GM19193 (cell line): ENCODE results near the gene PRDM12.

ENCODE experiments used
- POLR2A ChIP-seq: IDR thresholded peaks from 4 replicates; pipeline ENCODE4 v1.6.1; 2011; ENCODE audit not compliant: insufficient read depth, insufficient read length; ENCODE audit errors: extremely low read depth

Gene PRDM12

GRCh38 chr9:130664251-130665028, at the start of gene PRDM12:
PRDM12 (plus strand) TSS chr9:130664594; CDS start chr9:130664654, 60 bp downstream.
- TF ChIP-seq POLR2A: no peak

GRCh38 chr9:130616451-130616850, 47.9 kb upstream of the PRDM12 start:
- TF ChIP-seq POLR2A: no peak

GRCh38 chr9:130623466-130623865, 40.9 kb upstream of the PRDM12 start:
- no peak for TF ChIP-seq POLR2A

GRCh38 chr9:130624154-130624553, 40.2 kb upstream of the PRDM12 start:
- no peak for TF ChIP-seq POLR2A

- no peak for TF ChIP-seq POLR2A
These were observed 38.0 kb upstream of the PRDM12 start for GRCh38 chr9:130626249-130626996.

- TF ChIP-seq POLR2A: no peak
These were observed 37.3 kb upstream of the PRDM12 start for GRCh38 chr9:130627051-130627450.

GRCh38 chr9:130627896-130628792, 36.2 kb upstream of the PRDM12 start:
- no peak for TF ChIP-seq POLR2A

GRCh38 chr9:130629443-130630070, 34.8 kb upstream of the PRDM12 start:
- TF ChIP-seq POLR2A: no peak

- no peak for TF ChIP-seq POLR2A
These were observed 34.3 kb upstream of the PRDM12 start for GRCh38 chr9:130630071-130630450.

- TF ChIP-seq POLR2A: no peak
These were observed 33.7 kb upstream of the PRDM12 start for GRCh38 chr9:130630506-130631330.

GRCh38 chr9:130631331-130632080, 32.9 kb upstream of the PRDM12 start:
- no peak for TF ChIP-seq POLR2A

GRCh38 chr9:130632081-130632710, 32.2 kb upstream of the PRDM12 start:
- no peak for TF ChIP-seq POLR2A

GRCh38 chr9:130632841-130633240, 31.6 kb upstream of the PRDM12 start:
- TF ChIP-seq POLR2A: no peak
